ENCODE measurements around the gene PRPF4.

PRPF4 gene

GRCh38 chr9:113238859-113239232 is 36.6 kb upstream of the PRPF4 start:
- no peak overlapping the region for H3K4me2 ChIP-seq (ENCODE audit: low read depth, low read length, poor library complexity, severe bottlenecking)
- no peaks in the 10 kb centered on the region for H3K4me1 ChIP-seq (ENCODE audit: insufficient read depth, low read length, poor library complexity, severe bottlenecking)
- H3K79me2 ChIP-seq (ENCODE audit: insufficient read depth, low read length) = no peaks in the 10 kb centered on the region

GRCh38 chr9:113241161-113241560 is 34.3 kb upstream of the PRPF4 start:
- Histone ChIP-seq H3K4me1 (ENCODE audit: insufficient read depth, low read length, poor library complexity, severe bottlenecking) (no peaks in the 10 kb centered on the region), H3K9ac (ENCODE audit: low read depth, low read length, poor library complexity, severe bottlenecking) (no peak overlapping the region), H3K9me2 (replicated peaks; ENCODE audit: low read depth, low read length) (no peaks in the 10 kb centered on the region), H3K4me3 (ENCODE audit: low read length, poor library complexity, severe bottlenecking) (no peak overlapping the region), H2AFZ (ENCODE audit: low read length) (no peak overlapping the region), H3K36me3 (ENCODE audit: insufficient read depth, low read length) (no peaks in the 10 kb centered on the region), H3K4me2 (ENCODE audit: low read depth, low read length, poor library complexity, severe bottlenecking) (no peak overlapping the region), H4K20me1 (ENCODE audit: insufficient read depth, low read length, poor library complexity, severe bottlenecking) (no peaks in the 10 kb centered on the region), H3K9me3 (ENCODE audit: insufficient read depth, low read depth, low read length) (no peaks in the 10 kb centered on the region), H3K79me2 (ENCODE audit: insufficient read depth, low read length) (no peaks in the 10 kb centered on the region), H3K27me3 (ENCODE audit: insufficient read depth, low read length, poor library complexity, severe bottlenecking) (no peaks in the 10 kb centered on the region), H3F3A (ENCODE audit: low read depth) (no peaks in the 10 kb centered on the region)
- no peak for TF ChIP-seq EZH2phosphoT487 (IDR thresholded peaks at IDR 0.05; ENCODE audit: borderline replicate concordance)
- TF ChIP-seq CTCF (conservative IDR thresholded peaks at IDR 0.05; ENCODE audit: low read length) = no peak

More at GRCh38 chr9:113238859-113239232, 36.6 kb upstream of the PRPF4 start:
- H3F3A ChIP-seq (ENCODE audit: low read depth) = no peaks in the 10 kb centered on the region
- no peaks in the 10 kb centered on the region for H4K20me1 ChIP-seq (ENCODE audit: insufficient read depth, low read length, poor library complexity, severe bottlenecking)
- TF ChIP-seq EZH2phosphoT487 (IDR thresholded peaks at IDR 0.05; ENCODE audit: borderline replicate concordance) (no peak), CTCF (conservative IDR thresholded peaks at IDR 0.05; ENCODE audit: low read length) (no peak)
- H3K9ac ChIP-seq (ENCODE audit: low read depth, low read length, poor library complexity, severe bottlenecking) = no peak overlapping the region
- no peaks in the 10 kb centered on the region for H3K9me2 ChIP-seq (replicated peaks; ENCODE audit: low read depth, low read length)
- H2AFZ ChIP-seq (ENCODE audit: low read length) = no peak overlapping the region
- H3K27me3 ChIP-seq (ENCODE audit: insufficient read depth, low read length, poor library complexity, severe bottlenecking) = no peaks in the 10 kb centered on the region
- no peak overlapping the region for H3K4me3 ChIP-seq (ENCODE audit: low read length, poor library complexity, severe bottlenecking)
- H3K36me3 ChIP-seq (ENCODE audit: insufficient read depth, low read length) = no peaks in the 10 kb centered on the region
- no peaks in the 10 kb centered on the region for H3K9me3 ChIP-seq (ENCODE audit: insufficient read depth, low read depth, low read length)

- H3K79me2 ChIP-seq (ENCODE audit: insufficient read depth, low read length) = no peaks in the 10 kb centered on the region
- H3K36me3 ChIP-seq (ENCODE audit: insufficient read depth, low read length) = no peaks in the 10 kb centered on the region
- H3K9me2 ChIP-seq (replicated peaks; ENCODE audit: low read depth, low read length) = no peaks in the 10 kb centered on the region
- H3K27me3 ChIP-seq (ENCODE audit: insufficient read depth, low read length, poor library complexity, severe bottlenecking) = no peaks in the 10 kb centered on the region
- no peak for TF ChIP-seq CTCF (conservative IDR thresholded peaks at IDR 0.05; ENCODE audit: low read length)
- TF ChIP-seq EZH2phosphoT487 (IDR thresholded peaks at IDR 0.05; ENCODE audit: borderline replicate concordance) = no peak
- H3F3A ChIP-seq (ENCODE audit: low read depth) = no peaks in the 10 kb centered on the region
- H2AFZ ChIP-seq (ENCODE audit: low read length) = no peak overlapping the region
- H3K4me3 ChIP-seq (ENCODE audit: low read length, poor library complexity, severe bottlenecking) = no peak overlapping the region
- no peaks in the 10 kb centered on the region for H3K9me3 ChIP-seq (ENCODE audit: insufficient read depth, low read depth, low read length)
- H3K4me1 ChIP-seq (ENCODE audit: insufficient read depth, low read length, poor library complexity, severe bottlenecking) = no peaks in the 10 kb centered on the region
- no peak overlapping the region for H3K4me2 ChIP-seq (ENCODE audit: low read depth, low read length, poor library complexity, severe bottlenecking)
- H4K20me1 ChIP-seq (ENCODE audit: insufficient read depth, low read length, poor library complexity, severe bottlenecking) = no peaks in the 10 kb centered on the region
- no peak overlapping the region for H3K9ac ChIP-seq (ENCODE audit: low read depth, low read length, poor library complexity, severe bottlenecking)
These were observed 30.9 kb upstream of the PRPF4 start for GRCh38 chr9:113244556-113244955.
